Thyroid gland (tissue), 4 donors: ENCODE results near the gene IMMT. TPM values are rescaled to one million over a fixed set of nuclear protein-coding genes. Genes with fewer than 3 reads are reported as not detected.

ENCODE experiments used
- DNase-seq, 2 donors: peaks; one replicate each; pipeline ENCODE4 v3.0.0-alpha.2; 2019
- H3K27ac ChIP-seq, 3 donors: fragments of 200-600 bp; sonication (generic); 1 replicate in 2 of 3; 2 replicates in 1 of 3; pipeline ENCODE4 v1.5.1; 2016 to 2019; ENCODE audit warnings: mild to moderate bottlenecking in 1 of 3, moderate library complexity in 1 of 3
- H3K27me3 ChIP-seq: fragments of 200-600 bp; sonication (generic); one replicate; pipeline ENCODE4 v1.5.1; 2019
- H3K36me3 ChIP-seq, 2 donors: fragments of 200-600 bp; sonication (generic); one replicate each; pipeline ENCODE4 v1.5.1; 2016 to 2019
- H3K4me1 ChIP-seq, 2 donors: fragments of 200-600 bp; sonication (generic); one replicate each; pipeline ENCODE4 v1.5.1; 2017 to 2019
- H3K4me3 ChIP-seq, 3 donors: fragments of 200-600 bp; sonication (generic); replicated peaks in 1 of 3; 1 replicate in 2 of 3; 2 replicates in 1 of 3; pipeline ENCODE4 v1.5.1; 2016; ENCODE audit warnings: mild to moderate bottlenecking in 1 of 3
- H3K9me3 ChIP-seq: fragments of 200-600 bp; sonication (generic); one replicate; pipeline ENCODE4 v1.5.1; 2017
- POLR2A ChIP-seq, 2 donors: fragments of 450-650 bp; IDR thresholded peaks; one replicate each; pipeline ENCODE4 v1.6.1; 2017; ENCODE audit warnings: antibody characterized with exemption in 2 of 2, mild to moderate bottlenecking in 2 of 2, moderate library complexity in 1 of 2
- WGBS, 2 donors: methylation state at CpG; one replicate each; pipeline ENCODE4 v1.1.5; 2017; 5-methylcytosine and 5-hydroxymethylcytosine counted together
- intact Hi-C: fragments of 100-400 bp; cut with DNase I; formaldehyde crosslinking; loops from one replicate; pipeline ENCODE4 v1.15.1; 2023
- total RNA-seq, 4 donors: library from RNA; depleted of rRNA; stranded (reverse); fragments of >200 nt; gene quantifications; one replicate each; pipeline ENCODE4 v1.2.3, GENCODE V29; 2016
- TF ChIP-seq, protein P1 (sequence below), 6 experiments: fragments of 200-600 bp in 3 of 6; fragments of 450-650 bp in 3 of 6; sonication (generic) in 3 of 6; IDR thresholded peaks; one replicate each; pipeline ENCODE4 v1.5.1; 2016 to 2019; ENCODE audit warnings: antibody characterized with exemption in 6 of 6, mild to moderate bottlenecking in 2 of 6, inconsistent platforms in 1 of 6, moderate library complexity in 1 of 6

The IMMT gene
- total RNA-seq, 4 donors from 2014 or later, result 54.0 to 88.2 (median 67.1) TPM

DNA sequence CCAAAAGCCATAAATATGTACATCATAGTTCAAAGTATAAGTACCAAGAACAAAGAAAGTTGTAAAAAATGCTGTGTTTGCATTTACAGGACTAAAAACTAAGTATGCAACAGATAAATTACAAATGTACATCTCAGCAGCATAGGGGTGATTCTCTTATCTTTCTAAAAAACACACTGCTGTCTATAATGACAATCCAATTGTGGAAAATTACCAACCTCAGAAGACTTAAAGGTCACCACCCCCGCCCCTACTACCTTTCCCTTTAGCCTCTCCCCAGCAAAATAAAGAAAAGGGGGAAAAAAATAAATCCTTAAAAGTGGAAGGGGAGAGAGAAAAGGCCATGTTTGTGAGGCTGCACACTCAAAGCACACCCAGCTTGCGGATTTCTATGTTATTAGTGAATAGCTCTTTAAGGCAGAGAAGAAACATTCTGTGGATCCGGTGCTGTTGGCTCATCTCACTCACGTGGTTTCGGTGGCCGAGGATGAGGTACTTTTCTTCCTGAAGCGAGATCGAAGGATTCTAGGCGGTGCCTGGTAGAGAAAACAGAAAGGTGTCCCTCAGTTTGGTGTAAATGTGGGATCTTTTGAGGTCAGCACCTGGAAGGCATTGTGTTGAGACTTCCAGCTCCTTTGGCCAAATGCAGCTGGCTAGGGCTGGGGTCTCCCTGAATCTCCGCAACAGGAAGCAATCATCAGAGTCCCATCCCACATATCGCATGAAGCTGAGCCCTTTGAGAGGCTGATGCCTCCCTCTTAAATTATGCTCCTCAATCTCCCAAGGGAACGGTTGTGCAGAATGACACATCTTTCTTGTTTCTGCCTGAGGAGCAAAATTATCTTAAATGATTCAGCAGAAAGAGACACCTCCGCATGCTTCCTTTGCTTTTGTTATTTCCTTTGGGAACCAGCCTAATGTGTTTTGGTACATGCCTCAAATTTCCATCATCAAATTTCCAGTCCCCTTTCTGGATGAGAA lies 21.6 kb upstream of the IMMT start:
- DNase-seq, result no peak
- intact Hi-C loops, result no loop called here
- Histone ChIP-seq H3K27me3 (no peaks in the 10 kb centered on the region), H3K27ac (no peak overlapping the region), H3K4me1 (peaks cover 11 to 12% of the 10 kb centered on the region in 2 donors), H3K4me3 (no peak overlapping the region), H3K36me3 (peaks cover 4 to 9% of the 10 kb centered on the region in 2 donors), H3K9me3 (no peaks in the 10 kb centered on the region)
- TF ChIP-seq POLR2A (IDR thresholded peaks at IDR 0.05), result no peak
- TF ChIP-seq, protein P1, sequence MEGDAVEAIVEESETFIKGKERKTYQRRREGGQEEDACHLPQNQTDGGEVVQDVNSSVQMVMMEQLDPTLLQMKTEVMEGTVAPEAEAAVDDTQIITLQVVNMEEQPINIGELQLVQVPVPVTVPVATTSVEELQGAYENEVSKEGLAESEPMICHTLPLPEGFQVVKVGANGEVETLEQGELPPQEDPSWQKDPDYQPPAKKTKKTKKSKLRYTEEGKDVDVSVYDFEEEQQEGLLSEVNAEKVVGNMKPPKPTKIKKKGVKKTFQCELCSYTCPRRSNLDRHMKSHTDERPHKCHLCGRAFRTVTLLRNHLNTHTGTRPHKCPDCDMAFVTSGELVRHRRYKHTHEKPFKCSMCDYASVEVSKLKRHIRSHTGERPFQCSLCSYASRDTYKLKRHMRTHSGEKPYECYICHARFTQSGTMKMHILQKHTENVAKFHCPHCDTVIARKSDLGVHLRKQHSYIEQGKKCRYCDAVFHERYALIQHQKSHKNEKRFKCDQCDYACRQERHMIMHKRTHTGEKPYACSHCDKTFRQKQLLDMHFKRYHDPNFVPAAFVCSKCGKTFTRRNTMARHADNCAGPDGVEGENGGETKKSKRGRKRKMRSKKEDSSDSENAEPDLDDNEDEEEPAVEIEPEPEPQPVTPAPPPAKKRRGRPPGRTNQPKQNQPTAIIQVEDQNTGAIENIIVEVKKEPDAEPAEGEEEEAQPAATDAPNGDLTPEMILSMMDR (IDR thresholded peaks at IDR 0.05), result no peak
- WGBS, 2 donors, result 78 to 87% methylated on average over 13 of the region's 13 CpGs

DNA sequence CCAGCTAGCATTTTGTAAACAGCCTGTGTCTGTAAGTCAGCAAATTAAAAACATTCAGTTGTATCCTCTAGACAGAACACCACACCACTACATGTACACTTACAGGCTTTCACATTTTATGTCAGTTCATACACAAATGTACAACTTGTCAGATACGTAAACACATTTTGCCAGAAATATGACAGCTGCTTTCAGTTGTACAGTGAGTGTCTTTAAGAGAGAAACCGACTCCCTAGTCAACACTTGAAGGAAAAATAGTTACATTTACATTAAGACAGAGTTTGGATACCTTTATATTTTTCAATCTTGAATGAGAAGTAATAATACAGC lies 19.2 kb upstream of the IMMT start:
- no peak for DNase-seq
- H3K4me1 ChIP-seq, result peaks cover 18 to 21% of the 10 kb centered on the region in 2 donors
- H3K4me3 ChIP-seq, result no peak overlapping the region
- H3K9me3 ChIP-seq, result no peaks in the 10 kb centered on the region
- no peak overlapping the region for H3K27ac ChIP-seq
- WGBS, 2 donors, result 97 to 98% methylated on average over 2 of the region's 2 CpGs
- intact Hi-C loops, result no loop called here
- H3K27me3 ChIP-seq, result no peaks in the 10 kb centered on the region
- TF ChIP-seq POLR2A (IDR thresholded peaks at IDR 0.05), result no peak
- TF ChIP-seq, protein P1 (IDR thresholded peaks at IDR 0.05), result no peak
- H3K36me3 ChIP-seq, result peaks cover 9 to 15% of the 10 kb centered on the region in 2 donors

DNA sequence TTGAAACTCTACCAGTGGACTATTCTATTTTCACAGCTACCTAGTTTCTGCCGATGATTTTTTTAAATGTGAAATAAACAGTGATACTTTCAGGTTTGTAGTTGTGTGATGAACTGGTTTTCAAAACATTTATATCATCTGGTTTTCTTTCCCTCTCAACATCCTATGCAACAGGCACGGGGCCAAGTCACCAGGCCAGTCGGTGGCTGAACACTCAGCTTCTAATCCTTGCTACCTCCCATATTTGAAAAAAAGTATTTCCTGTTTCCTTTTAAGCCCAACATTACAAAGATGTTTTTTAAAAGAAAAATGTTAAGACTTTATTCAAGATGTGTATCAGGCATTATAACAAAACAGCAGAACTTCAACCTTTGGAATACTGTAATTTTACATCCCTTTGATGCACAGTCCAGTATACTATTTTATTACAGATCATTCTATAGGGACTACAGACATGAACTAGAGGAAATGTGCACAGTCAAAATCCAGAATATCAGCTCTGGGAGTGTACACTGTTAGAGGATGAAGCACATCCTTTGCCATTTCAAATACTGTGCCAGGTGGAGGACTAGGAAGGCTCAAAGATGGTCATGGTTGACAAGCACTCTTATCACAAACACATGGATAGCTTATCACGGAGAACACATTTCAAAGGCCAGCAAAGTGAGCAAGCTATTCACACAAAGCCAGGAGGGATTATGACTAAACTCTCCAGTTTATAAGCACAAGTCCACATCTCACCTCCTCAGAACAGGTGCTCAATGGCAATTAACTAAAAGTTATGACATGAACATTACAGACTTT lies 18.6 kb upstream of the IMMT start:
- peaks cover 18 to 21% of the 10 kb centered on the region in 2 donors for H3K4me1 ChIP-seq
- no peak for DNase-seq
- H3K27me3 ChIP-seq, result no peaks in the 10 kb centered on the region
- intact Hi-C loops, result no loop called here
- TF ChIP-seq, protein P1 (IDR thresholded peaks at IDR 0.05), result no peak
- no peak for TF ChIP-seq POLR2A (IDR thresholded peaks at IDR 0.05)
- no peaks in the 10 kb centered on the region for H3K9me3 ChIP-seq
- peaks cover 9 to 20% of the 10 kb centered on the region in 2 donors for H3K36me3 ChIP-seq
- H3K27ac ChIP-seq, result no peak overlapping the region
- no peak overlapping the region for H3K4me3 ChIP-seq
- WGBS, 2 donors, result 74 to 79% methylated on average over 4 of the region's 4 CpGs

DNA sequence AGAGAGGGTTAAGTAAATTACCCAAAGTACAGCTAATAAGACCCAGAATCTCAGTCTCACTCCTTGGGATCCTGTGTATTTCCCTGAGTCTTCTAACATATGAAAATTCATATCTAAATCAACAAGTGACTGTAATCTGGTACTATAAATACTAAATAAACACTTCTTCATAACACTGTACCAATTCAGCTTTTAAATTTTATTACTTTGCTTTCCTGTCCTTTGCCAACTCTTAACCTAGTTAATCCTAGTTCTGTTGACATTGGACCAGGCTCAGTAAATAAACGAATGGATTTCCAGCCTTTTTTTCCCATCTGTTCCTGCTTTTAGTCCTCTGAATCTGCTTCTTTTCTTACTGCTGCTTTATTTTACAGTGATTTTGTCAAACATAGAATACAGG lies 17.8 kb upstream of the IMMT start:
- no peak for DNase-seq
- H3K4me3 ChIP-seq, result no peak overlapping the region
- intact Hi-C loops, result no loop called here
- no peaks in the 10 kb centered on the region for H3K27me3 ChIP-seq
- TF ChIP-seq, protein P1 (IDR thresholded peaks at IDR 0.05), result no peak
- TF ChIP-seq POLR2A (IDR thresholded peaks at IDR 0.05), result no peak
- no peaks in the 10 kb centered on the region for H3K9me3 ChIP-seq
- WGBS, 2 donors, result 60 to 79% methylated on average over 1 of the region's 1 CpG
- no peak overlapping the region for H3K27ac ChIP-seq
- H3K36me3 ChIP-seq, result peaks cover 14 to 28% of the 10 kb centered on the region in 2 donors
- H3K4me1 ChIP-seq, result peaks cover 18% of the 10 kb centered on the region in 2 donors
